NCI-H1417 treated with DMSO at 0.1 percent for 48 hours (cell line): Measurements from ENCODE around the gene MEGF9.

ENCODE experiments used
- DNase-seq: peaks from one replicate; lab custom pipeline; 2025; lab: John Stamatoyannopoulos, UW

MEGF9 gene

GRCh38 chr9:120730654-120731514, 16.6 kb upstream of the MEGF9 start:
- DNase-seq = no peak

- DNase-seq = no peak
These were observed 15.5 kb upstream of the MEGF9 start for GRCh38 chr9:120729791-120730241.

GRCh38 chr9:120726484-120726883, 12.2 kb upstream of the MEGF9 start:
- no peak for DNase-seq

- DNase-seq = no peak
These were observed 11.6 kb upstream of the MEGF9 start for GRCh38 chr9:120725907-120726306.

- DNase-seq = no peak
These were observed 10.6 kb upstream of the MEGF9 start for GRCh38 chr9:120724757-120725400.

- no peak for DNase-seq
These were observed 9.3 kb upstream of the MEGF9 start for GRCh38 chr9:120723565-120723964.

- DNase-seq = no peak
These were observed 6.1 kb upstream of the MEGF9 start for GRCh38 chr9:120720404-120720803.

- no peak for DNase-seq
These were observed 4.0 kb upstream of the MEGF9 start for GRCh38 chr9:120718316-120718715.

- DNase-seq = no peak
These were observed 2.9 kb upstream of the MEGF9 start for GRCh38 chr9:120717176-120717575.

- no peak for DNase-seq
These were observed 2.2 kb upstream of the MEGF9 start for GRCh38 chr9:120716483-120716882.

- no peak for DNase-seq
These were observed 1.2 kb upstream of the MEGF9 start for GRCh38 chr9:120715389-120715924.

- DNase-seq = no peak
These were observed 647 bp upstream of the MEGF9 start for GRCh38 chr9:120714846-120715388.

GRCh38 chr9:120713257-120714087, 798 bp downstream of the MEGF9 start:
- DNase-seq = no peak

GRCh38 chr9:120712539-120713031, 1.7 kb downstream of the MEGF9 start:
- no peak for DNase-seq

- no peak for DNase-seq
These were observed 2.3 kb downstream of the MEGF9 start for GRCh38 chr9:120711841-120712538.

GRCh38 chr9:120711354-120711753, 2.9 kb downstream of the MEGF9 start:
- DNase-seq = no peak

GRCh38 chr9:120710110-120710981, 3.9 kb downstream of the MEGF9 start:
- no peak for DNase-seq

GRCh38 chr9:120708526-120709224, 5.6 kb downstream of the MEGF9 start:
- no peak for DNase-seq

GRCh38 chr9:120707170-120707569, 7.1 kb downstream of the MEGF9 start:
- DNase-seq = no peak
